ENCODE results near the gene BCL11B. TPM values are rescaled to one million over a fixed set of nuclear protein-coding genes. Genes with fewer than 3 reads are reported as not detected.

BCL11B gene
- total RNA-seq, 2 experiments from 2014 or later = not detected

GRCh38 chr14:99232714-99233214, 39.2 kb downstream of the BCL11B start:
- no peak for TF ChIP-seq EZH2phosphoT487 (IDR thresholded peaks at IDR 0.05; ENCODE audit: borderline replicate concordance, low read depth, low read length)
- TF ChIP-seq, protein P1, sequence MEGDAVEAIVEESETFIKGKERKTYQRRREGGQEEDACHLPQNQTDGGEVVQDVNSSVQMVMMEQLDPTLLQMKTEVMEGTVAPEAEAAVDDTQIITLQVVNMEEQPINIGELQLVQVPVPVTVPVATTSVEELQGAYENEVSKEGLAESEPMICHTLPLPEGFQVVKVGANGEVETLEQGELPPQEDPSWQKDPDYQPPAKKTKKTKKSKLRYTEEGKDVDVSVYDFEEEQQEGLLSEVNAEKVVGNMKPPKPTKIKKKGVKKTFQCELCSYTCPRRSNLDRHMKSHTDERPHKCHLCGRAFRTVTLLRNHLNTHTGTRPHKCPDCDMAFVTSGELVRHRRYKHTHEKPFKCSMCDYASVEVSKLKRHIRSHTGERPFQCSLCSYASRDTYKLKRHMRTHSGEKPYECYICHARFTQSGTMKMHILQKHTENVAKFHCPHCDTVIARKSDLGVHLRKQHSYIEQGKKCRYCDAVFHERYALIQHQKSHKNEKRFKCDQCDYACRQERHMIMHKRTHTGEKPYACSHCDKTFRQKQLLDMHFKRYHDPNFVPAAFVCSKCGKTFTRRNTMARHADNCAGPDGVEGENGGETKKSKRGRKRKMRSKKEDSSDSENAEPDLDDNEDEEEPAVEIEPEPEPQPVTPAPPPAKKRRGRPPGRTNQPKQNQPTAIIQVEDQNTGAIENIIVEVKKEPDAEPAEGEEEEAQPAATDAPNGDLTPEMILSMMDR (conservative IDR thresholded peaks at IDR 0.05; ENCODE audit: low read length) = no peak
- no peaks in the 10 kb centered on the region for H3K9me3 ChIP-seq (ENCODE audit: low read length)
- no peaks in the 10 kb centered on the region for H3K4me1 ChIP-seq (ENCODE audit: insufficient read depth, low read length, poor library complexity, severe bottlenecking)
- ChIA-PET POLR2A (no interaction called here), CTCF (ENCODE audit: unreplicated experiment) (no interaction called here)
- no peaks in the 10 kb centered on the region for H3K9me2 ChIP-seq (ENCODE audit: insufficient read depth, low read length)
- intact Hi-C loops (cut with micrococcal nuclease; ENCODE audit: unreplicated experiment) = no loop called here
- H3K4me2 ChIP-seq (ENCODE audit: low read length) = no peak overlapping the region
- H4K20me1 ChIP-seq (ENCODE audit: insufficient read depth, low read length) = no peaks in the 10 kb centered on the region
- no peak overlapping the region for H3K27ac ChIP-seq (ENCODE audit: low read depth, low read length, poor library complexity, severe bottlenecking)
- no peak for DNase-seq (ENCODE audit: low spot score)
- no peaks in the 10 kb centered on the region for H3K36me3 ChIP-seq (ENCODE audit: insufficient read depth, low read length)
- H3K79me2 ChIP-seq (ENCODE audit: insufficient read depth, low read depth, low read length) = no peaks in the 10 kb centered on the region
- BruUV-seq (replicated peaks) = no TSS peak
- no peak overlapping the region for H3K4me3 ChIP-seq (ENCODE audit: low read depth, low read length, poor library complexity, severe bottlenecking)
- no peak overlapping the region for H2AFZ ChIP-seq (ENCODE audit: low read length)

DNA sequence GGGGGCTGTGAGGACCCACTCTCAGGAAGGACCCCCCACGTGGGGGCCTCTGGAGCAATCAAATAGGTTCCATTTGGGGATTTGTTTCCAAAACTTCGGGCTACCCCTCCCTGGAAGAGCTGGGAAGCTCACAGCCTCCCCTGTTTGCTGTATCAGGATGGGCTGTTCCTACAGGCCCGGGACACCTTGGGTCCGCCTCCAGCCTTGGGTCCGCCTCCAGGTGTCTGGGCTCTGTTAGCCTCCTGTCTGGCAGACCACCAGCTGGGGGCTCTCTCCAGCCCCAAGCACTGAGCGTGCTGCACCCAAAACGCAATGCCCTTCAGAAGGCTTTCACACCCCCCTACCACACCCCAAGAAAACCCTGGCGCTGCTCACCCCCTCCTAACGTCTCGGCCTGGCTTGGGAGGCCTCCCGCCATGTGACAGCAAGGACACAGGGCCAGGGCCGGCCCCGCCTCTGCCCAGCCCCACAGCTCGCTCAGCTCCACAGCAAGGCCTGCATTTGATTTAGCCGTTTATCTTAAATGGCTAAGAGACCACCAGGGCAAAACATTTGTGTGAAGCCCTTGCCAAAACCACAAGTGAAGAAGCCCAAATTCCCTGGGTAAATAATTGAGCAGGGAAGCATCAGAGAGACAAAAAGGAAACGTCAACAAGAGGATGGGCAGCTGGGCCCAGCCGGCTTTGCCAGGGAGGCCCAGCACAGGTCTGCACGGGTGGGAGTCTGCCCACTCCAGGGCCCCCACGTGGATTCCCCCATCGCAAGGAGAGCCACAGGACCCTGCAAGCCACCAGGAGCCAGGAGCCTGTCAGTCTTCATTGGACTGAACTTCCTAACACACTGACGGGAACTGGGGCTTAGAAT, 39.9 kb downstream of the BCL11B start:
- H3K27ac ChIP-seq (ENCODE audit: low read depth, low read length, poor library complexity, severe bottlenecking) = no peak overlapping the region
- H3K9me2 ChIP-seq (ENCODE audit: insufficient read depth, low read length) = no peaks in the 10 kb centered on the region
- no peak overlapping the region for H3K4me3 ChIP-seq (ENCODE audit: low read depth, low read length, poor library complexity, severe bottlenecking)
- no peaks in the 10 kb centered on the region for H3K36me3 ChIP-seq (ENCODE audit: insufficient read depth, low read length)
- no peak for DNase-seq (ENCODE audit: low spot score)
- intact Hi-C loops (cut with micrococcal nuclease; ENCODE audit: unreplicated experiment) = no loop called here
- no peak overlapping the region for H3K4me2 ChIP-seq (ENCODE audit: low read length)
- no peaks in the 10 kb centered on the region for H3K9me3 ChIP-seq (ENCODE audit: low read length)
- TF ChIP-seq EZH2phosphoT487 (IDR thresholded peaks at IDR 0.05; ENCODE audit: borderline replicate concordance, low read depth, low read length) = no peak
- TF ChIP-seq, protein P1 (conservative IDR thresholded peaks at IDR 0.05; ENCODE audit: low read length) = no peak
- H4K20me1 ChIP-seq (ENCODE audit: insufficient read depth, low read length) = no peaks in the 10 kb centered on the region
- H2AFZ ChIP-seq (ENCODE audit: low read length) = no peak overlapping the region
- H3K79me2 ChIP-seq (ENCODE audit: insufficient read depth, low read depth, low read length) = no peaks in the 10 kb centered on the region
- ChIA-PET CTCF (ENCODE audit: unreplicated experiment) (no interaction called here), POLR2A (no interaction called here)
- no TSS peak for BruUV-seq (replicated peaks)
- H3K4me1 ChIP-seq (ENCODE audit: insufficient read depth, low read length, poor library complexity, severe bottlenecking) = no peaks in the 10 kb centered on the region

Measured in OCI-LY7 (cell line).